Measurements from ENCODE around the gene ASGR2.
"Not testable (repeated sequence)": the region's sequence is repeated elsewhere in the genome, so short reads cannot be mapped to it uniquely, and the experiment has no call there.

Gene ASGR2

GRCh38 chr17:7098802-7099459 lies 15.7 kb downstream of the ASGR2 start:
- H3K4me3 Mint-ChIP-seq: no peak overlapping the region
- no peaks in the 10 kb centered on the region for H3K36me3 Mint-ChIP-seq (ENCODE audit: low read depth)
- peaks cover 10% of the 10 kb centered on the region for H3K4me1 Mint-ChIP-seq
- no peak for ATAC-seq
- no peaks in the 10 kb centered on the region for H3K9me3 Mint-ChIP-seq
- H3K27me3 Mint-ChIP-seq: peaks cover 10% of the 10 kb centered on the region
- no peak for DNase-seq
- H3K27ac Mint-ChIP-seq: no peak overlapping the region

- Mint-ChIP-seq H3K4me1 (peaks cover 11% of the 10 kb centered on the region), H3K27me3 (peaks cover 7% of the 10 kb centered on the region), H3K4me3 (no peak overlapping the region), H3K27ac (no peak overlapping the region), H3K36me3 (ENCODE audit: low read depth) (no peaks in the 10 kb centered on the region), H3K9me3 (no peaks in the 10 kb centered on the region)
- DNase-seq (no peak), ATAC-seq (no peak)
These were observed 16.7 kb downstream of the ASGR2 start for GRCh38 chr17:7097940-7098339.

- no peaks in the 10 kb centered on the region for H3K9me3 Mint-ChIP-seq
- no peaks in the 10 kb centered on the region for H3K36me3 Mint-ChIP-seq (ENCODE audit: low read depth)
- no peak overlapping the region for H3K4me3 Mint-ChIP-seq
- ATAC-seq (no peak), DNase-seq (no peak)
- peaks cover 11% of the 10 kb centered on the region for H3K4me1 Mint-ChIP-seq
- peaks cover 7% of the 10 kb centered on the region for H3K27me3 Mint-ChIP-seq
- H3K27ac Mint-ChIP-seq: no peak overlapping the region
These were observed 19.0 kb downstream of the ASGR2 start for GRCh38 chr17:7095625-7096024.

- H3K27me3 Mint-ChIP-seq: peaks cover 7% of the 10 kb centered on the region
- no peaks in the 10 kb centered on the region for H3K36me3 Mint-ChIP-seq (ENCODE audit: low read depth)
- DNase-seq: no peak
- H3K9me3 Mint-ChIP-seq: no peaks in the 10 kb centered on the region
- no peak overlapping the region for H3K4me3 Mint-ChIP-seq
- H3K4me1 Mint-ChIP-seq: peaks cover 11% of the 10 kb centered on the region
- ATAC-seq: no peak
- no peak overlapping the region for H3K27ac Mint-ChIP-seq
These were observed 20.0 kb downstream of the ASGR2 start for GRCh38 chr17:7094652-7095019.

GRCh38 chr17:7091311-7092005 lies 23.2 kb downstream of the ASGR2 start:
- H3K27me3 Mint-ChIP-seq: peaks cover 12% of the 10 kb centered on the region
- not testable (repeated sequence) for H3K36me3 Mint-ChIP-seq (ENCODE audit: low read depth); H3K9me3 Mint-ChIP-seq; H3K4me3 Mint-ChIP-seq; H3K27ac Mint-ChIP-seq; ATAC-seq
- peak; percentile 14 for DNase-seq
- H3K4me1 Mint-ChIP-seq: peaks cover 11% of the 10 kb centered on the region

- peaks cover 16% of the 10 kb centered on the region for H3K27me3 Mint-ChIP-seq
- H3K9me3 Mint-ChIP-seq; H3K27ac Mint-ChIP-seq; H3K4me3 Mint-ChIP-seq; H3K36me3 Mint-ChIP-seq (ENCODE audit: low read depth); H3K4me1 Mint-ChIP-seq; DNase-seq; ATAC-seq: not testable (repeated sequence)
These were observed 25.1 kb downstream of the ASGR2 start for GRCh38 chr17:7089570-7089969.

GRCh38 chr17:7088442-7088841 lies 26.2 kb downstream of the ASGR2 start:
- H3K27me3 Mint-ChIP-seq: peaks cover 18% of the 10 kb centered on the region
- DNase-seq; H3K9me3 Mint-ChIP-seq; H3K4me3 Mint-ChIP-seq; ATAC-seq; H3K36me3 Mint-ChIP-seq (ENCODE audit: low read depth); H3K27ac Mint-ChIP-seq: not testable (repeated sequence)
- peaks cover 10% of the 10 kb centered on the region for H3K4me1 Mint-ChIP-seq

GRCh38 chr17:7084088-7084487 lies 30.5 kb downstream of the ASGR2 start:
- Mint-ChIP-seq H3K36me3 (ENCODE audit: low read depth) (no peaks in the 10 kb centered on the region), H3K4me1 (peaks cover 31% of the 10 kb centered on the region), H3K4me3 (no peak overlapping the region), H3K27me3 (peaks cover 18% of the 10 kb centered on the region), H3K9me3 (no peaks in the 10 kb centered on the region), H3K27ac (no peak overlapping the region)
- no peak for DNase-seq
- ATAC-seq: no peak

- Mint-ChIP-seq H3K27me3 (peaks cover 18% of the 10 kb centered on the region), H3K4me1 (peaks cover 31% of the 10 kb centered on the region), H3K9me3 (no peaks in the 10 kb centered on the region), H3K27ac (no peak overlapping the region), H3K4me3 (no peak overlapping the region), H3K36me3 (ENCODE audit: low read depth) (no peaks in the 10 kb centered on the region)
- peak; percentile 49 for ATAC-seq
- no peak for DNase-seq
These were observed 31.0 kb downstream of the ASGR2 start for GRCh38 chr17:7083592-7083991.

GRCh38 chr17:7081341-7082062 lies 33.1 kb downstream of the ASGR2 start:
- Mint-ChIP-seq H3K4me3 (no peak overlapping the region), H3K4me1 (peaks cover 31% of the 10 kb centered on the region), H3K9me3 (no peaks in the 10 kb centered on the region), H3K27me3 (peaks cover 13% of the 10 kb centered on the region), H3K36me3 (ENCODE audit: low read depth) (no peaks in the 10 kb centered on the region), H3K27ac (no peak overlapping the region)
- peak; percentile 11 for DNase-seq
- peak; percentile 61 for ATAC-seq

GRCh38 chr17:7080456-7081041 lies 34.1 kb downstream of the ASGR2 start:
- H3K4me1 Mint-ChIP-seq: peaks cover 31% of the 10 kb centered on the region
- no peak for DNase-seq
- no peak for ATAC-seq
- H3K4me3 Mint-ChIP-seq: no peak overlapping the region
- H3K27me3 Mint-ChIP-seq: peaks cover 9% of the 10 kb centered on the region
- H3K36me3 Mint-ChIP-seq (ENCODE audit: low read depth): no peaks in the 10 kb centered on the region
- H3K27ac Mint-ChIP-seq: no peak overlapping the region
- H3K9me3 Mint-ChIP-seq: no peaks in the 10 kb centered on the region

GRCh38 chr17:7079581-7080455 lies 34.8 kb downstream of the ASGR2 start, which contains the start of gene CLEC10A:
Gene CLEC10A, minus strand, starts transcription at chr17:7080251. Its CDS starts 1,439 bp downstream, at chr17:7078812.
- Mint-ChIP-seq H3K27me3 (peaks cover 9% of the 10 kb centered on the region), H3K27ac (no peak within 1 kb of the TSS), H3K4me3 (no peak within 1 kb of the TSS), H3K4me1 (peaks cover 31% of the 10 kb centered on the region), H3K36me3 (ENCODE audit: low read depth) (no peaks in the 10 kb centered on the region), H3K9me3 (no peaks in the 10 kb centered on the region)
- DNase-seq (no peak), ATAC-seq (no peak)

GRCh38 chr17:7078711-7079110 lies 35.9 kb downstream of the ASGR2 start:
- peaks cover 22% of the 10 kb centered on the region for H3K4me1 Mint-ChIP-seq
- no peaks in the 10 kb centered on the region for H3K36me3 Mint-ChIP-seq (ENCODE audit: low read depth)
- no peak overlapping the region for H3K4me3 Mint-ChIP-seq
- no peak for ATAC-seq
- no peak overlapping the region for H3K27ac Mint-ChIP-seq
- H3K27me3 Mint-ChIP-seq: peaks cover 7% of the 10 kb centered on the region
- H3K9me3 Mint-ChIP-seq: no peaks in the 10 kb centered on the region
- no peak for DNase-seq
